Measurements from ENCODE around the gene MEOX2. TPM values are rescaled to one million over a fixed set of nuclear protein-coding genes. Genes with fewer than 3 reads are reported as not detected.

The MEOX2 gene
- total RNA-seq, 1 experiment from 2014 or later: not detected

- Histone ChIP-seq H3K4me1 (replicated peaks) (no peaks in the 10 kb centered on the region), H3K27me3 (replicated peaks) (no peaks in the 10 kb centered on the region), H3K36me3 (no peaks in the 10 kb centered on the region), H3K9me3 (replicated peaks) (no peaks in the 10 kb centered on the region), H3K4me3 (no peak overlapping the region), H3K27ac (no peak overlapping the region)
- no peak for DNase-seq (ENCODE audit: low read depth in 1 of 2, low spot score in 2 of 2)
Measured at GRCh38 chr7:15669443-15670090, 16.9 kb downstream of the MEOX2 start.

- Histone ChIP-seq H3K27me3 (replicated peaks) (no peaks in the 10 kb centered on the region), H3K27ac (no peak overlapping the region), H3K36me3 (no peaks in the 10 kb centered on the region), H3K4me3 (no peak overlapping the region), H3K4me1 (replicated peaks) (no peaks in the 10 kb centered on the region), H3K9me3 (replicated peaks) (no peaks in the 10 kb centered on the region)
- no peak for DNase-seq (ENCODE audit: low read depth in 1 of 2, low spot score in 2 of 2)
Measured at GRCh38 chr7:15667991-15668390, 18.5 kb downstream of the MEOX2 start.

GRCh38 chr7:15662451-15662850, 24.0 kb downstream of the MEOX2 start:
- Histone ChIP-seq H3K4me3 (no peak overlapping the region), H3K27me3 (replicated peaks) (no peaks in the 10 kb centered on the region), H3K9me3 (replicated peaks) (no peaks in the 10 kb centered on the region), H3K36me3 (no peaks in the 10 kb centered on the region), H3K4me1 (replicated peaks) (no peaks in the 10 kb centered on the region), H3K27ac (no peak overlapping the region)
- DNase-seq (ENCODE audit: low read depth in 1 of 2, low spot score in 2 of 2): no peak

GRCh38 chr7:15658247-15658646, 28.2 kb downstream of the MEOX2 start:
- Histone ChIP-seq H3K27me3 (replicated peaks) (no peaks in the 10 kb centered on the region), H3K9me3 (replicated peaks) (no peaks in the 10 kb centered on the region), H3K4me1 (replicated peaks) (no peaks in the 10 kb centered on the region), H3K27ac (no peak overlapping the region), H3K4me3 (no peak overlapping the region), H3K36me3 (no peaks in the 10 kb centered on the region)
- DNase-seq (ENCODE audit: low read depth in 1 of 2, low spot score in 2 of 2): no peak

GRCh38 chr7:15652776-15653290, 33.6 kb downstream of the MEOX2 start:
- Histone ChIP-seq H3K4me3 (no peak overlapping the region), H3K27me3 (replicated peaks) (no peaks in the 10 kb centered on the region), H3K9me3 (replicated peaks) (no peaks in the 10 kb centered on the region), H3K4me1 (replicated peaks) (no peaks in the 10 kb centered on the region), H3K27ac (no peak overlapping the region), H3K36me3 (no peaks in the 10 kb centered on the region)
- DNase-seq (ENCODE audit: low read depth in 1 of 2, low spot score in 2 of 2): no peak

- Histone ChIP-seq H3K4me3 (no peak overlapping the region), H3K27me3 (replicated peaks) (no peaks in the 10 kb centered on the region), H3K4me1 (replicated peaks) (no peaks in the 10 kb centered on the region), H3K9me3 (replicated peaks) (no peaks in the 10 kb centered on the region), H3K36me3 (no peaks in the 10 kb centered on the region), H3K27ac (no peak overlapping the region)
- DNase-seq (ENCODE audit: low read depth in 1 of 2, low spot score in 2 of 2): no peak
Measured at GRCh38 chr7:15651693-15652092, 34.8 kb downstream of the MEOX2 start.

- H3K27ac ChIP-seq: no peak overlapping the region
- no peaks in the 10 kb centered on the region for H3K36me3 ChIP-seq
- H3K27me3 ChIP-seq (replicated peaks): no peaks in the 10 kb centered on the region
- DNase-seq (ENCODE audit: low read depth in 1 of 2, low spot score in 2 of 2): no peak
- no peak overlapping the region for H3K4me3 ChIP-seq
- no peaks in the 10 kb centered on the region for H3K9me3 ChIP-seq (replicated peaks)
- no peaks in the 10 kb centered on the region for H3K4me1 ChIP-seq (replicated peaks)
Measured at GRCh38 chr7:15650787-15651186, 35.7 kb downstream of the MEOX2 start.

- no peaks in the 10 kb centered on the region for H3K27me3 ChIP-seq (replicated peaks)
- no peaks in the 10 kb centered on the region for H3K4me1 ChIP-seq (replicated peaks)
- H3K4me3 ChIP-seq: no peak overlapping the region
- H3K36me3 ChIP-seq: no peaks in the 10 kb centered on the region
- no peak overlapping the region for H3K27ac ChIP-seq
- H3K9me3 ChIP-seq (replicated peaks): no peaks in the 10 kb centered on the region
- no peak for DNase-seq (ENCODE audit: low read depth in 1 of 2, low spot score in 2 of 2)
Measured at GRCh38 chr7:15648461-15648961, 38.0 kb downstream of the MEOX2 start.

GRCh38 chr7:15647309-15647708, 39.2 kb downstream of the MEOX2 start:
- no peak overlapping the region for H3K4me3 ChIP-seq
- no peak for DNase-seq (ENCODE audit: low read depth in 1 of 2, low spot score in 2 of 2)
- H3K4me1 ChIP-seq (replicated peaks): no peaks in the 10 kb centered on the region
- H3K36me3 ChIP-seq: no peaks in the 10 kb centered on the region
- no peaks in the 10 kb centered on the region for H3K9me3 ChIP-seq (replicated peaks)
- no peaks in the 10 kb centered on the region for H3K27me3 ChIP-seq (replicated peaks)
- no peak overlapping the region for H3K27ac ChIP-seq

GRCh38 chr7:15643000-15643705, 43.3 kb downstream of the MEOX2 start:
- no peak overlapping the region for H3K4me3 ChIP-seq
- no peaks in the 10 kb centered on the region for H3K4me1 ChIP-seq (replicated peaks)
- H3K27me3 ChIP-seq (replicated peaks): no peaks in the 10 kb centered on the region
- no peak for DNase-seq (ENCODE audit: low read depth in 1 of 2, low spot score in 2 of 2)
- no peaks in the 10 kb centered on the region for H3K36me3 ChIP-seq
- no peaks in the 10 kb centered on the region for H3K9me3 ChIP-seq (replicated peaks)
- no peak overlapping the region for H3K27ac ChIP-seq

- DNase-seq (ENCODE audit: low read depth in 1 of 2, low spot score in 2 of 2): no peak
- H3K36me3 ChIP-seq: no peaks in the 10 kb centered on the region
- no peak overlapping the region for H3K27ac ChIP-seq
- H3K4me1 ChIP-seq (replicated peaks): no peaks in the 10 kb centered on the region
- no peaks in the 10 kb centered on the region for H3K9me3 ChIP-seq (replicated peaks)
- no peaks in the 10 kb centered on the region for H3K27me3 ChIP-seq (replicated peaks)
- H3K4me3 ChIP-seq: no peak overlapping the region
Measured at GRCh38 chr7:15628876-15629275, 57.6 kb downstream of the MEOX2 start.

GRCh38 chr7:15626041-15626440, 60.4 kb downstream of the MEOX2 start:
- H3K4me1 ChIP-seq (replicated peaks): no peaks in the 10 kb centered on the region
- DNase-seq (ENCODE audit: low read depth in 1 of 2, low spot score in 2 of 2): no peak
- no peak overlapping the region for H3K4me3 ChIP-seq
- H3K27ac ChIP-seq: no peak overlapping the region
- no peaks in the 10 kb centered on the region for H3K9me3 ChIP-seq (replicated peaks)
- H3K36me3 ChIP-seq: no peaks in the 10 kb centered on the region
- H3K27me3 ChIP-seq (replicated peaks): no peaks in the 10 kb centered on the region

GRCh38 chr7:15625466-15625865, 61.0 kb downstream of the MEOX2 start:
- no peak overlapping the region for H3K4me3 ChIP-seq
- H3K4me1 ChIP-seq (replicated peaks): no peaks in the 10 kb centered on the region
- H3K9me3 ChIP-seq (replicated peaks): no peaks in the 10 kb centered on the region
- DNase-seq (ENCODE audit: low read depth in 1 of 2, low spot score in 2 of 2): no peak
- H3K27me3 ChIP-seq (replicated peaks): no peaks in the 10 kb centered on the region
- H3K27ac ChIP-seq: no peak overlapping the region
- no peaks in the 10 kb centered on the region for H3K36me3 ChIP-seq

GRCh38 chr7:15621468-15621867, 65.0 kb downstream of the MEOX2 start:
- H3K36me3 ChIP-seq: no peaks in the 10 kb centered on the region
- H3K9me3 ChIP-seq (replicated peaks): no peaks in the 10 kb centered on the region
- no peaks in the 10 kb centered on the region for H3K27me3 ChIP-seq (replicated peaks)
- H3K4me1 ChIP-seq (replicated peaks): no peaks in the 10 kb centered on the region
- no peak overlapping the region for H3K4me3 ChIP-seq
- DNase-seq (ENCODE audit: low read depth in 1 of 2, low spot score in 2 of 2): no peak
- no peak overlapping the region for H3K27ac ChIP-seq

Measured in SJSA1 (cell line).